IMR-90 (cell line): Measurements from ENCODE around the gene HARS1. TPM values are rescaled to one million over a fixed set of nuclear protein-coding genes. Genes with fewer than 3 reads are reported as not detected.
"Not testable (repeated sequence)": the region's sequence is repeated elsewhere in the genome, so short reads cannot be mapped to it uniquely, and the experiment has no call there.

ENCODE experiments used
- ATAC-seq: fragments of 200-7000 bp; cut with Tn5 transposase; 2 replicates; pipeline ENCODE4 v1.9.1; 2020; ENCODE audit warnings: low read depth, mild to moderate bottlenecking, moderate library complexity
- BruUV-seq: library from RNA; stranded (reverse); fragments of 400-500 nt; replicated peaks from 2 replicates; lab custom pipeline; 2021; lab: Mats Ljungman, UMichigan
- CTCF ChIA-PET: fragments of 300-600 bp; formaldehyde crosslinking; extraction: SDS; loops from one replicate; lab custom pipeline; 2021; ENCODE audit warnings: antibody characterized with exemption; lab: Yijun Ruan, JAX
- POLR2A ChIA-PET: fragments of 300-600 bp; sonication (Branson Sonifier 250); formaldehyde crosslinking; loops from one replicate; lab custom pipeline; 2022; ENCODE audit warnings: antibody characterized with exemption; ENCODE audit not compliant: unreplicated experiment; lab: Charles Lee
- DNase-seq: peaks from one replicate; pipeline ENCODE4 v3.0.0; 2013
- H2AFZ ChIP-seq: replicated peaks from 2 replicates; pipeline ENCODE3; 2013; ENCODE audit warnings: low read length, mild to moderate bottlenecking; ENCODE audit not compliant: poor library complexity
- H2AK5ac ChIP-seq: 2 replicates; pipeline ENCODE4 v1.6.1; 2013; ENCODE audit warnings: low read depth, low read length, inconsistent platforms
- H2AK9ac ChIP-seq: replicated peaks from 2 replicates; pipeline ENCODE3; 2013; ENCODE audit warnings: mild to moderate bottlenecking, low read depth, low read length, moderate library complexity; ENCODE audit not compliant: poor library complexity
- H2BK120ac ChIP-seq: 2 replicates; pipeline ENCODE4 v1.6.1; 2013; ENCODE audit warnings: low read depth, low read length, inconsistent platforms
- H2BK15ac ChIP-seq: 3 replicates; pipeline ENCODE4 v1.6.1; 2013; ENCODE audit warnings: low read depth, low read length, inconsistent platforms
- H2BK20ac ChIP-seq: 2 replicates; pipeline ENCODE4 v1.6.1; 2013; ENCODE audit warnings: low read depth, mild to moderate bottlenecking, inconsistent platforms, low read length, moderate library complexity
- H2BK5ac ChIP-seq: 2 replicates; pipeline ENCODE4 v1.6.1; 2013; ENCODE audit warnings: mild to moderate bottlenecking, low read depth, low read length, inconsistent platforms; ENCODE audit not compliant: poor library complexity, severe bottlenecking
- H3K14ac ChIP-seq: replicated peaks from 2 replicates; pipeline ENCODE4 v1.6.1; 2013; ENCODE audit warnings: low read depth, low read length, inconsistent platforms
- H3K18ac ChIP-seq: 2 replicates; pipeline ENCODE4 v1.6.1; 2013; ENCODE audit warnings: low read depth, low read length, control low read depth
- H3K23ac ChIP-seq: 2 replicates; pipeline ENCODE4 v1.6.1; 2013; ENCODE audit warnings: low read depth, low read length, inconsistent platforms
- H3K27ac ChIP-seq: 2 replicates; pipeline ENCODE4 v1.5.1; 2013; ENCODE audit warnings: mild to moderate bottlenecking, control low read depth, low read length; ENCODE audit not compliant: insufficient read depth
- H3K27me3 ChIP-seq: 2 replicates; pipeline ENCODE4 v1.6.1; 2013; ENCODE audit warnings: low read length; ENCODE audit not compliant: control insufficient read depth, insufficient read depth
- H3K36me3 ChIP-seq: 2 replicates; pipeline ENCODE4 v1.6.1; 2013; ENCODE audit warnings: low read length, mixed read lengths; ENCODE audit not compliant: control insufficient read depth, insufficient read depth
- H3K4ac ChIP-seq: 2 replicates; pipeline ENCODE4 v1.6.1; 2013; ENCODE audit warnings: low read depth, low read length, inconsistent platforms
- H3K4me1 ChIP-seq: 2 replicates; pipeline ENCODE4 v1.6.1; 2013; ENCODE audit warnings: low read length, mixed read lengths; ENCODE audit not compliant: control insufficient read depth, insufficient read depth
- H3K4me2 ChIP-seq: 2 replicates; pipeline ENCODE4 v1.6.1; 2013; ENCODE audit warnings: low read depth, mild to moderate bottlenecking, control low read depth, low read length, moderate library complexity
- H3K4me3 ChIP-seq: 2 replicates; pipeline ENCODE4 v1.5.1; 2013; ENCODE audit warnings: low read depth, mild to moderate bottlenecking, control low read depth, low read length, moderate library complexity; ENCODE audit not compliant: insufficient read depth
- H3K56ac ChIP-seq: 2 replicates; pipeline ENCODE4 v1.6.1; 2013; ENCODE audit warnings: low read length, inconsistent platforms; ENCODE audit not compliant: insufficient read depth; ENCODE audit errors: extremely low read depth
- H3K79me1 ChIP-seq, 2 experiments: 2 replicates each; pipeline ENCODE4 v1.6.1; 2013; ENCODE audit warnings: low read length in 2 of 2, inconsistent platforms in 1 of 2, low read depth in 1 of 2
- H3K9ac ChIP-seq: 2 replicates; pipeline ENCODE4 v1.6.1; 2013; ENCODE audit warnings: low read depth, low read length, control low read depth
- H3K9me1 ChIP-seq: 2 replicates; pipeline ENCODE4 v1.6.1; 2013; ENCODE audit warnings: low read length, inconsistent platforms; ENCODE audit not compliant: insufficient read depth
- H3K9me3 ChIP-seq: 2 replicates; pipeline ENCODE4 v1.6.1; 2013; ENCODE audit warnings: low read length; ENCODE audit not compliant: control insufficient read depth, insufficient read depth
- H4K20me1 ChIP-seq: 2 replicates; pipeline ENCODE4 v1.6.1; 2013; ENCODE audit warnings: low read length, inconsistent platforms; ENCODE audit not compliant: insufficient read depth
- H4K5ac ChIP-seq: 2 replicates; pipeline ENCODE4 v1.6.1; 2013; ENCODE audit warnings: mild to moderate bottlenecking, low read depth, low read length, control low read depth
- H4K8ac ChIP-seq, 2 experiments: 2 replicates each; pipeline ENCODE4 v1.6.1; 2013; ENCODE audit warnings: low read depth in 2 of 2, low read length in 2 of 2, control low read depth in 1 of 2, inconsistent platforms in 1 of 2
- H4K91ac ChIP-seq: 2 replicates; pipeline ENCODE4 v1.6.1; 2013; ENCODE audit warnings: low read depth, low read length, inconsistent platforms; ENCODE audit not compliant: insufficient read depth
- WGBS, 2 experiments: methylation state at CpG; one replicate each; pipeline versions ENCODE4 v1.1.5 to v1.1.7; 2013; ENCODE audit warnings: missing lambda C conversion rate in 2 of 2; ENCODE audit not compliant: insufficient read length in 1 of 2; ENCODE audit errors: extremely low coverage in 2 of 2; 5-methylcytosine and 5-hydroxymethylcytosine counted together
- dilution Hi-C: fragments of 300-500 bp; cut with HindIII; formaldehyde crosslinking; loops from one replicate; pipeline ENCODE4 v1.14.3; 2018; ENCODE audit warnings: low sequenced_read_pairs; ENCODE audit not compliant: unreplicated experiment
- in situ Hi-C: fragments of 300-500 bp; cut with MboI; formaldehyde crosslinking; loops from 3 replicates; pipeline ENCODE4 v1.14.3; 2019; ENCODE audit warnings: low sequenced_read_pairs, inconsistent platforms, mixed read lengths
- intact Hi-C: fragments of 100-400 bp; cut with micrococcal nuclease; formaldehyde crosslinking; loops from 2 replicates; pipeline ENCODE4 v1.10.0; 2022
- polyA plus RNA-seq, 3 experiments: library from polyadenylated mRNA; depleted of rRNA; stranded (reverse); fragments of >200 nt; gene quantifications; 2 replicates each; pipeline ENCODE4 v1.2.3, GENCODE V29; 2012; ENCODE audit warnings: low replicate concordance in 1 of 3
- total RNA-seq: library from RNA; depleted of rRNA; stranded (reverse); fragments of >200 nt; gene quantifications from 2 replicates; pipeline ENCODE4 v1.2.3, GENCODE V29; 2012

Gene HARS1
- total and polyA plus RNA-seq, 2 of the 4 experiments (the other 2 are of a cell fraction), result 97.6 to 141 TPM

GRCh38 chr5:140716238-140716637 is 25.1 kb upstream of the HARS1 start:
- H3K27me3 ChIP-seq, H3K36me3 ChIP-seq, H3K18ac ChIP-seq, H3K56ac ChIP-seq, H3K4ac ChIP-seq, CTCF ChIA-PET, H3K23ac ChIP-seq, H2AFZ ChIP-seq, H4K8ac ChIP-seq, H3K9me3 ChIP-seq, H2BK5ac ChIP-seq, H3K4me2 ChIP-seq, H3K9me1 ChIP-seq, H4K5ac ChIP-seq, H2AK9ac ChIP-seq, H4K20me1 ChIP-seq, H3K9ac ChIP-seq, in situ Hi-C loops, H3K4me3 ChIP-seq, H4K91ac ChIP-seq, H3K27ac ChIP-seq, H2BK20ac ChIP-seq, POLR2A ChIA-PET, H3K79me1 ChIP-seq, BruUV-seq, DNase-seq, ATAC-seq, H2BK120ac ChIP-seq, H3K14ac ChIP-seq, H2AK5ac ChIP-seq, intact Hi-C loops, H3K4me1 ChIP-seq, H2BK15ac ChIP-seq, dilution Hi-C loops: not testable (repeated sequence)
- no CpG with 5 or more reads among the region's 2 CpGs for WGBS, 2 experiments
